Measurements from ENCODE around the gene SLC37A2. TPM values are rescaled to one million over a fixed set of nuclear protein-coding genes. Genes with fewer than 3 reads are reported as not detected.

SLC37A2 gene
- polyA plus RNA-seq, 1 experiment: 0.75 TPM

GRCh38 chr11:125071435-125071834 is 8.3 kb downstream of the SLC37A2 start:
- no peak for TF ChIP-seq CTCF (IDR thresholded peaks at IDR 0.05; ENCODE audit: insufficient read depth, low read depth, low read length)
- no peak for DNase-seq (ENCODE audit: low read depth)
- Histone ChIP-seq H3K4me3 (ENCODE audit: low read depth, low read length) (no peak overlapping the region), H3K27me3 (ENCODE audit: control insufficient read depth, insufficient read depth, low read length) (no peaks in the 10 kb centered on the region), H3K36me3 (ENCODE audit: control insufficient read depth, insufficient read depth, low read length) (no peaks in the 10 kb centered on the region)
- CTCF ChIA-PET: interaction anchor here (1.3 to 1.9 kb wide), 2 partner anchors 19 to 71 kb away, joined by 3 to 5 read pairs; no protein-coding TSS in a partner anchor
- POLR2A ChIA-PET: no interaction called here

- Histone ChIP-seq H3K36me3 (ENCODE audit: control insufficient read depth, insufficient read depth, low read length) (no peaks in the 10 kb centered on the region), H3K4me3 (ENCODE audit: low read depth, low read length) (no peak overlapping the region), H3K27me3 (ENCODE audit: control insufficient read depth, insufficient read depth, low read length) (no peaks in the 10 kb centered on the region)
- ChIA-PET POLR2A (no interaction called here), CTCF (interaction anchor here (1.3 to 1.9 kb wide), 2 partner anchors 19 to 70 kb away, joined by 3 to 5 read pairs; no protein-coding TSS in a partner anchor)
- no peak for TF ChIP-seq CTCF (IDR thresholded peaks at IDR 0.05; ENCODE audit: insufficient read depth, low read depth, low read length)
- no peak for DNase-seq (ENCODE audit: low read depth)
Observed at GRCh38 chr11:125071846-125072217, 8.7 kb downstream of the SLC37A2 start.

- Histone ChIP-seq H3K27me3 (ENCODE audit: control insufficient read depth, insufficient read depth, low read length) (no peaks in the 10 kb centered on the region), H3K36me3 (ENCODE audit: control insufficient read depth, insufficient read depth, low read length) (no peaks in the 10 kb centered on the region), H3K4me3 (ENCODE audit: low read depth, low read length) (no peak overlapping the region)
- TF ChIP-seq CTCF (IDR thresholded peaks at IDR 0.05; ENCODE audit: insufficient read depth, low read depth, low read length): no peak
- ChIA-PET CTCF (interaction anchor here (2.6 kb wide), 1 partner anchor 19 kb away, joined by 6 read pairs; no protein-coding TSS in a partner anchor), POLR2A (no interaction called here)
- DNase-seq (ENCODE audit: low read depth): no peak
Observed at GRCh38 chr11:125072218-125072960, 9.3 kb downstream of the SLC37A2 start.

- TF ChIP-seq CTCF (IDR thresholded peaks at IDR 0.05; ENCODE audit: insufficient read depth, low read depth, low read length): no peak
- POLR2A ChIA-PET: no interaction called here
- Histone ChIP-seq H3K4me3 (ENCODE audit: low read depth, low read length) (no peak overlapping the region), H3K36me3 (ENCODE audit: control insufficient read depth, insufficient read depth, low read length) (no peaks in the 10 kb centered on the region), H3K27me3 (ENCODE audit: control insufficient read depth, insufficient read depth, low read length) (no peaks in the 10 kb centered on the region)
- CTCF ChIA-PET: interaction anchor here (2.6 kb wide), 1 partner anchor 18 kb away, joined by 6 read pairs; no protein-coding TSS in a partner anchor
- no peak for DNase-seq (ENCODE audit: low read depth)
Observed at GRCh38 chr11:125072961-125073590, 10.0 kb downstream of the SLC37A2 start.

All from BJ (cell line).